SK-N-SH (cell line): ENCODE measurements around the gene TNFRSF1A. TPM values are rescaled to one million over a fixed set of nuclear protein-coding genes. Genes with fewer than 3 reads are reported as not detected.

Experiments used
- CTCF ChIA-PET: fragments of 300-600, 350-600 bp; formaldehyde crosslinking; extraction: SDS; loops from one replicate; lab custom pipeline; 2021; lab: Yijun Ruan, JAX
- POLR2A ChIA-PET: fragments of 350-600 bp; sonication (Branson Sonifier 250); formaldehyde crosslinking; extraction: SDS; loops from one replicate; lab custom pipeline; 2020; ENCODE audit warnings: antibody characterized with exemption, inconsistent platforms; lab: Yijun Ruan, JAX
- DNase-seq: peaks from one replicate; pipeline ENCODE4 v3.0.0; 2012
- H2AFZ ChIP-seq: fragments of 200-600 bp; sonication (generic); 2 replicates; pipeline ENCODE4 v1.8.1; 2016; ENCODE audit warnings: antibody characterized with exemption, mild to moderate bottlenecking, low read depth
- H3F3A ChIP-seq: fragments of 200-600 bp; sonication (generic); replicated peaks from 2 replicates; pipeline ENCODE3; 2016; ENCODE audit warnings: antibody characterized with exemption, mild to moderate bottlenecking; ENCODE audit not compliant: insufficient read depth
- H3K27ac ChIP-seq, 2 experiments: fragments of 200-500 bp in 1 of 2; fragments of 200-600 bp in 1 of 2; sonication (Bioruptor generic) in 1 of 2; sonication (generic), shearing (Covaris generic) in 1 of 2; 2 replicates each; pipeline versions ENCODE4 v1.5.1 to v1.6.1; 2014 to 2016; ENCODE audit warnings: low read depth in 2 of 2, inconsistent platforms in 1 of 2, low read length in 1 of 2, mild to moderate bottlenecking in 1 of 2, mixed read lengths in 1 of 2
- H3K27me3 ChIP-seq: fragments of 200-600 bp; sonication (generic), shearing (Covaris generic); 2 replicates; pipeline ENCODE4 v1.6.1; 2016; ENCODE audit warnings: mixed run types; ENCODE audit not compliant: insufficient read depth
- H3K36me3 ChIP-seq, 2 experiments: fragments of 200-500 bp in 1 of 2; fragments of 200-600 bp in 1 of 2; sonication (Bioruptor generic) in 1 of 2; sonication (generic) in 1 of 2; replicated peaks in 1 of 2; 2 replicates each; pipeline versions ENCODE3 to v1.5.1; 2014 to 2016; ENCODE audit warnings: low read length in 1 of 2, mild to moderate bottlenecking in 1 of 2; ENCODE audit not compliant: insufficient read depth in 2 of 2, control insufficient read depth in 1 of 2
- H3K4me1 ChIP-seq, 2 experiments: fragments of 200-500 bp in 1 of 2; fragments of 200-600 bp in 1 of 2; sonication (Bioruptor generic) in 1 of 2; sonication (generic), shearing (Covaris generic) in 1 of 2; 2 replicates each; pipeline versions ENCODE4 v1.5.1 to v1.6.1; 2014 to 2016; ENCODE audit warnings: low read depth in 1 of 2, low read length in 1 of 2, mixed run types in 1 of 2; ENCODE audit not compliant: insufficient read depth in 2 of 2, control insufficient read depth in 1 of 2
- H3K4me2 ChIP-seq: fragments of 200-600 bp; sonication (generic), shearing (Covaris generic); 2 replicates; pipeline ENCODE4 v1.6.1; 2017; ENCODE audit warnings: mixed run types
- H3K4me3 ChIP-seq, 2 experiments: fragments of 200-500 bp in 1 of 2; fragments of 200-600 bp in 1 of 2; sonication (Bioruptor generic) in 1 of 2; sonication (generic), shearing (Covaris generic) in 1 of 2; 2 replicates each; pipeline versions ENCODE4 v1.5.1 to v1.8.1; 2014 to 2016; ENCODE audit warnings: low read depth in 2 of 2, inconsistent platforms in 1 of 2, low read length in 1 of 2, mild to moderate bottlenecking in 1 of 2, mixed read lengths in 1 of 2, moderate library complexity in 1 of 2
- H3K79me2 ChIP-seq: fragments of 200-600 bp; sonication (generic); 2 replicates; pipeline ENCODE4 v1.8.1; 2017; ENCODE audit warnings: mild to moderate bottlenecking; ENCODE audit not compliant: insufficient read depth
- H3K9ac ChIP-seq: fragments of 200-600 bp; sonication (generic); 2 replicates; pipeline ENCODE4 v1.6.1; 2017; ENCODE audit warnings: mixed run types
- H3K9me2 ChIP-seq: fragments of 200-600 bp; sonication (generic); 2 replicates; pipeline ENCODE4 v1.6.1; 2017; ENCODE audit warnings: mixed run types
- H3K9me3 ChIP-seq: fragments of 200-600 bp; sonication (generic); 2 replicates; pipeline ENCODE4 v1.6.1; 2017; ENCODE audit warnings: mixed run types, mild to moderate bottlenecking, moderate library complexity
- H4K20me1 ChIP-seq: fragments of 200-600 bp; sonication (generic); 2 replicates; pipeline ENCODE4 v1.6.1; 2017; ENCODE audit warnings: mild to moderate bottlenecking, mixed run types; ENCODE audit not compliant: insufficient read depth
- CTCF ChIP-seq: fragments of 200-600 bp; sonication (generic); IDR thresholded peaks from 2 replicates; pipeline ENCODE4 v1.6.1; 2017; ENCODE audit warnings: antibody characterized with exemption, mild to moderate bottlenecking, moderate library complexity
- ELF1 ChIP-seq: IDR thresholded peaks from 2 replicates; pipeline ENCODE4 v1.4.0; 2012
- FOXJ3 ChIP-seq: sonication (generic); formaldehyde crosslinking; IDR thresholded peaks from 2 replicates; pipeline ENCODE4 v1.5.1; 2020; ENCODE audit warnings: mild to moderate bottlenecking, missing genetic modification reagents
- FOXM1 ChIP-seq: IDR thresholded peaks from 2 replicates; pipeline ENCODE4 v1.4.0; 2012; ENCODE audit warnings: low read depth, mild to moderate bottlenecking
- GABPA ChIP-seq: IDR thresholded peaks from 2 replicates; pipeline ENCODE4 v1.4.0; 2012; ENCODE audit warnings: low read depth, mild to moderate bottlenecking
- NRF1 ChIP-seq: IDR thresholded peaks from 2 replicates; pipeline ENCODE4 v1.6.1; 2012; ENCODE audit warnings: low read depth, mild to moderate bottlenecking, low read length
- PBX3 ChIP-seq: IDR thresholded peaks from 2 replicates; pipeline ENCODE4; 2012
- POLR2AphosphoS5 ChIP-seq: IDR thresholded peaks from 2 replicates; pipeline ENCODE4 v1.6.1; 2012; ENCODE audit warnings: low read depth, low read length
- RCOR1 ChIP-seq: fragments of 150-350 bp; IDR thresholded peaks from 2 replicates; pipeline ENCODE4 v1.6.1; 2017; ENCODE audit warnings: antibody characterized with exemption, low read length
- RFX5 ChIP-seq: IDR thresholded peaks from 2 replicates; pipeline ENCODE4 v1.6.1; 2012; ENCODE audit warnings: mild to moderate bottlenecking, improper control_type of control experiment, low read length
- RXRA ChIP-seq: IDR thresholded peaks from 2 replicates; pipeline ENCODE4 v1.4.0; 2012; ENCODE audit warnings: low read depth, mild to moderate bottlenecking, borderline replicate concordance
- USF1 ChIP-seq: IDR thresholded peaks from 2 replicates; pipeline ENCODE4 v1.4.0; 2012; ENCODE audit warnings: low read depth, borderline replicate concordance
- WGBS: methylation state at CpG from one replicate; pipeline ENCODE4 v1.1.6; 2017; ENCODE audit warnings: low lambda C conversion rate; 5-methylcytosine and 5-hydroxymethylcytosine counted together
- polyA plus RNA-seq, 3 experiments: library from polyadenylated mRNA; depleted of rRNA; stranded (reverse); fragments of >200 nt; gene quantifications; 2 replicates each; pipeline ENCODE4 v1.2.3, GENCODE V29; 2012

Gene TNFRSF1A
- polyA plus RNA-seq, 1 of the 3 experiments (the other 2 are of a cell fraction): 92.9 TPM

- no peak overlapping the region for H3K9ac ChIP-seq
- H3K27me3 ChIP-seq: no peaks in the 10 kb centered on the region
- no peak overlapping the region for H2AFZ ChIP-seq
- ChIA-PET CTCF (interaction anchor here (0.7 to 1.6 kb wide), 3 partner anchors 15 to 29 kb away, joined by 3 to 6 read pairs (median 3); no protein-coding TSS in a partner anchor), POLR2A (no interaction called here)
- H3K4me1 ChIP-seq: peaks cover 0 to 4% of the 10 kb centered on the region in 2 experiments; a peak in 1 of 4 replicates
- TF ChIP-seq CTCF (no peak), PBX3 (no peak), POLR2AphosphoS5 (no peak), RXRA (no peak), USF1 (no peak), ELF1 (no peak), RCOR1 (no peak), FOXM1 (no peak), NRF1 (no peak), RFX5 (no peak), FOXJ3 (no peak), GABPA (no peak)
- H3K4me2 ChIP-seq: no peak overlapping the region
- H3F3A ChIP-seq: no peaks in the 10 kb centered on the region
- H3K36me3 ChIP-seq: no peaks in the 10 kb centered on the region
- no peak overlapping the region for H3K4me3 ChIP-seq
- H3K9me2 ChIP-seq: no peaks in the 10 kb centered on the region
- H3K79me2 ChIP-seq: no peaks in the 10 kb centered on the region
- no peaks in the 10 kb centered on the region for H3K9me3 ChIP-seq
- no peak for DNase-seq
- 84% methylated on average over 8 of the region's 8 CpGs for WGBS
- H4K20me1 ChIP-seq: no peaks in the 10 kb centered on the region
- no peak overlapping the region for H3K27ac ChIP-seq
Observed at GRCh38 chr12:6355491-6356373, 13.9 kb upstream of the TNFRSF1A start.
